Measurements from ENCODE around the gene CPEB3. TPM values are rescaled to one million over a fixed set of nuclear protein-coding genes. Genes with fewer than 3 reads are reported as not detected.
A peak's percentile ranks its signal among the peaks of the same experiment; 100 is the strongest.

Gene CPEB3
- total RNA-seq, 6 experiments from 2014 or later, result 0.85 to 1.1 (median 1.0) TPM

GRCh38 chr10:92208736-92209135 lies 82.1 kb downstream of the CPEB3 start:
- H3K9me3 Mint-ChIP-seq, result no peaks in the 10 kb centered on the region
- H3K27ac Mint-ChIP-seq, result peak overlapping the region; percentile 36
- TF ChIP-seq CTCF (IDR thresholded peaks at IDR 0.05), result no peak
- peak; percentile 39 for DNase-seq
- H3K4me3 Mint-ChIP-seq, result no peak overlapping the region
- H3K36me3 Mint-ChIP-seq (ENCODE audit: low read depth), result no peaks in the 10 kb centered on the region
- H3K4me1 Mint-ChIP-seq (ENCODE audit: low read depth), result peaks cover 20% of the 10 kb centered on the region
- H3K27me3 Mint-ChIP-seq (ENCODE audit: insufficient read depth), result no peaks in the 10 kb centered on the region; the same call in 1 of the 2 replicates

- TF ChIP-seq CTCF (IDR thresholded peaks at IDR 0.05), result no peak
- H3K9me3 Mint-ChIP-seq, result no peaks in the 10 kb centered on the region
- peaks cover 20% of the 10 kb centered on the region for H3K4me1 Mint-ChIP-seq (ENCODE audit: low read depth)
- H3K4me3 Mint-ChIP-seq, result no peak overlapping the region
- H3K27ac Mint-ChIP-seq, result peak overlapping the region; percentile 36; the same call in 1 of the 2 replicates
- H3K36me3 Mint-ChIP-seq (ENCODE audit: low read depth), result no peaks in the 10 kb centered on the region
- H3K27me3 Mint-ChIP-seq (ENCODE audit: insufficient read depth), result no peaks in the 10 kb centered on the region; the same call in 1 of the 2 replicates
- DNase-seq, result no peak
Observed at GRCh38 chr10:92208157-92208720, 82.6 kb downstream of the CPEB3 start.

GRCh38 chr10:92207061-92207460 lies 83.8 kb downstream of the CPEB3 start:
- no peak for DNase-seq
- Mint-ChIP-seq H3K27me3 (ENCODE audit: insufficient read depth) (no peaks in the 10 kb centered on the region; the same call in 1 of the 2 replicates), H3K9me3 (no peaks in the 10 kb centered on the region), H3K36me3 (ENCODE audit: low read depth) (no peaks in the 10 kb centered on the region), H3K4me1 (ENCODE audit: low read depth) (peaks cover 20% of the 10 kb centered on the region), H3K4me3 (no peak overlapping the region), H3K27ac (no peak overlapping the region)
- no peak for TF ChIP-seq CTCF (IDR thresholded peaks at IDR 0.05)

GRCh38 chr10:92203919-92204623 lies 86.8 kb downstream of the CPEB3 start:
- no peaks in the 10 kb centered on the region for H3K36me3 Mint-ChIP-seq (ENCODE audit: low read depth)
- TF ChIP-seq CTCF (IDR thresholded peaks at IDR 0.05), result no peak
- no peaks in the 10 kb centered on the region for H3K9me3 Mint-ChIP-seq
- H3K4me3 Mint-ChIP-seq, result no peak overlapping the region
- no peaks in the 10 kb centered on the region; the same call in none of the 2 replicates for H3K27me3 Mint-ChIP-seq (ENCODE audit: insufficient read depth)
- peaks cover 20% of the 10 kb centered on the region for H3K4me1 Mint-ChIP-seq (ENCODE audit: low read depth)
- no peak for DNase-seq
- no peak overlapping the region for H3K27ac Mint-ChIP-seq

GRCh38 chr10:92202536-92202935 lies 88.3 kb downstream of the CPEB3 start:
- no peaks in the 10 kb centered on the region for H3K9me3 Mint-ChIP-seq
- TF ChIP-seq CTCF (IDR thresholded peaks at IDR 0.05), result no peak
- no peaks in the 10 kb centered on the region for H3K36me3 Mint-ChIP-seq (ENCODE audit: low read depth)
- peaks cover 13% of the 10 kb centered on the region for H3K4me1 Mint-ChIP-seq (ENCODE audit: low read depth)
- H3K27me3 Mint-ChIP-seq (ENCODE audit: insufficient read depth), result no peaks in the 10 kb centered on the region; the same call in none of the 2 replicates
- H3K4me3 Mint-ChIP-seq, result no peak overlapping the region
- H3K27ac Mint-ChIP-seq, result no peak overlapping the region
- no peak for DNase-seq

Measured in HFFc6 (cell line).